Esophagus squamous epithelium (tissue), 5 donors: Measurements from ENCODE around the gene SLC4A1. TPM values are rescaled to one million over a fixed set of nuclear protein-coding genes. Genes with fewer than 3 reads are reported as not detected.

Experiments
- DNase-seq: peaks from one replicate; lab custom pipeline; 2025; lab: John Stamatoyannopoulos, UW
- H3K27ac ChIP-seq, 4 donors: fragments of 200-600 bp; sonication (generic); one replicate each; pipeline ENCODE4 v1.5.1; 2016 to 2019; ENCODE audit warnings: mild to moderate bottlenecking in 1 of 4
- H3K27me3 ChIP-seq, 4 donors: fragments of 200-600 bp; sonication (generic); 1 replicate in 3 of 4; 2 replicates in 1 of 4; pipeline versions ENCODE4 v1.5.1 to v1.6.0; 2017 to 2021; ENCODE audit warnings: antibody characterized with exemption in 1 of 4
- H3K36me3 ChIP-seq, 3 donors: fragments of 200-600 bp; sonication (generic); one replicate each; pipeline ENCODE4 v1.5.1; 2016 to 2019
- H3K4me1 ChIP-seq, 3 donors: fragments of 200-600 bp; sonication (generic); one replicate each; pipeline ENCODE4 v1.5.1; 2017 to 2019
- H3K4me3 ChIP-seq, 4 donors: fragments of 200-600 bp; sonication (generic); 1 replicate in 3 of 4; 2 replicates in 1 of 4; pipeline ENCODE4 v1.5.1; 2016 to 2019; ENCODE audit warnings: mild to moderate bottlenecking in 2 of 4, moderate library complexity in 1 of 4
- H3K9me3 ChIP-seq, 3 donors: fragments of 200-600 bp; sonication (generic); one replicate each; pipeline ENCODE4 v1.5.1; 2016 to 2019
- CTCF ChIP-seq, 6 experiments: fragments of 450-650 bp in 4 of 6; fragments of 200-600 bp in 2 of 6; sonication (generic) in 2 of 6; IDR thresholded peaks; one replicate each; pipeline ENCODE4 v1.5.1; 2016 to 2019; ENCODE audit warnings: antibody characterized with exemption in 6 of 6, mild to moderate bottlenecking in 4 of 6, moderate library complexity in 4 of 6
- POLR2A ChIP-seq, 4 donors: fragments of 450-650 bp; IDR thresholded peaks; one replicate each; pipeline ENCODE4 v1.6.1; 2017; ENCODE audit warnings: antibody characterized with exemption in 4 of 4, mild to moderate bottlenecking in 4 of 4, moderate library complexity in 3 of 4
- WGBS, 2 donors: methylation state at CpG; one replicate each; pipeline ENCODE4 v1.1.5; 2018; 5-methylcytosine and 5-hydroxymethylcytosine counted together
- intact Hi-C: fragments of 100-400 bp; cut with DNase I; formaldehyde crosslinking; loops from one replicate; pipeline ENCODE4 v1.15.0; 2022
- total RNA-seq, 4 donors: library from RNA; depleted of rRNA; stranded (reverse); fragments of >200 nt; gene quantifications; one replicate each; pipeline ENCODE4 v1.1.0, GENCODE V29; 2016
- donor health status: DM: yes; HTN: yes; CAD: no.

SLC4A1 gene
- total RNA-seq, 4 donors from 2014 or later = not detected

- H3K4me3 ChIP-seq = no peak overlapping the region
- no peak for DNase-seq
- TF ChIP-seq CTCF (IDR thresholded peaks at IDR 0.05) = no peak
- TF ChIP-seq POLR2A (IDR thresholded peaks at IDR 0.05) = no peak
- H3K27ac ChIP-seq = no peak overlapping the region
- H3K27me3 ChIP-seq = peaks cover 0 to 10% (median 0%) of the 10 kb centered on the region in 4 donors
- 90 to 91% methylated on average over 3 to 17 of the region's 17 CpGs for WGBS, 2 donors
- H3K9me3 ChIP-seq = no peaks in the 10 kb centered on the region
- no peaks in the 10 kb centered on the region for H3K36me3 ChIP-seq
- intact Hi-C loops = no loop called here
- peaks cover 3 to 21% (median 5%) of the 10 kb centered on the region in 3 donors for H3K4me1 ChIP-seq
These were observed 16.9 kb downstream of the SLC4A1 start for GRCh38 chr17:44251062-44251461.

GRCh38 chr17:44249501-44250246, 18.3 kb downstream of the SLC4A1 start:
- intact Hi-C loops = no loop called here
- Histone ChIP-seq H3K36me3 (no peaks in the 10 kb centered on the region), H3K27me3 (peaks cover 0 to 6% (median 0%) of the 10 kb centered on the region in 4 donors), H3K4me3 (no peak overlapping the region), H3K27ac (no peak overlapping the region), H3K9me3 (no peaks in the 10 kb centered on the region), H3K4me1 (peaks cover 3 to 29% (median 5%) of the 10 kb centered on the region in 3 donors)
- WGBS, 2 donors = 81 to 96% methylated on average over 5 to 8 of the region's 9 CpGs
- TF ChIP-seq CTCF (IDR thresholded peaks at IDR 0.05) = no peak
- no peak for TF ChIP-seq POLR2A (IDR thresholded peaks at IDR 0.05)
- DNase-seq = no peak

GRCh38 chr17:44247876-44248736, 19.8 kb downstream of the SLC4A1 start:
- intact Hi-C loops = no loop called here
- H3K4me3 ChIP-seq = no peak overlapping the region
- H3K9me3 ChIP-seq = no peaks in the 10 kb centered on the region
- DNase-seq = no peak
- no peak for TF ChIP-seq CTCF (IDR thresholded peaks at IDR 0.05)
- no peak for TF ChIP-seq POLR2A (IDR thresholded peaks at IDR 0.05)
- H3K27ac ChIP-seq = no peak overlapping the region
- H3K27me3 ChIP-seq = no peaks in the 10 kb centered on the region
- H3K36me3 ChIP-seq = no peaks in the 10 kb centered on the region
- H3K4me1 ChIP-seq = peaks cover 3 to 29% (median 5%) of the 10 kb centered on the region in 3 donors
- WGBS, 2 donors = 74 to 84% methylated on average over 8 to 9 of the region's 10 CpGs

GRCh38 chr17:44247440-44247841, 20.5 kb downstream of the SLC4A1 start:
- 78% methylated on average over 3 to 5 of the region's 7 CpGs for WGBS, 2 donors
- intact Hi-C loops = no loop called here
- Histone ChIP-seq H3K4me3 (no peak overlapping the region), H3K36me3 (no peaks in the 10 kb centered on the region), H3K27ac (no peak overlapping the region), H3K9me3 (no peaks in the 10 kb centered on the region), H3K4me1 (peaks cover 3 to 29% (median 5%) of the 10 kb centered on the region in 3 donors), H3K27me3 (no peaks in the 10 kb centered on the region)
- TF ChIP-seq CTCF (IDR thresholded peaks at IDR 0.05) (no peak), POLR2A (IDR thresholded peaks at IDR 0.05) (no peak)
- no peak for DNase-seq
